ENCODE data around the gene MGAT3. TPM values are rescaled to one million over a fixed set of nuclear protein-coding genes. Genes with fewer than 3 reads are reported as not detected.

The MGAT3 gene
- total RNA-seq, 1 experiment from 2014 or later, result 5.0 TPM

DNA sequence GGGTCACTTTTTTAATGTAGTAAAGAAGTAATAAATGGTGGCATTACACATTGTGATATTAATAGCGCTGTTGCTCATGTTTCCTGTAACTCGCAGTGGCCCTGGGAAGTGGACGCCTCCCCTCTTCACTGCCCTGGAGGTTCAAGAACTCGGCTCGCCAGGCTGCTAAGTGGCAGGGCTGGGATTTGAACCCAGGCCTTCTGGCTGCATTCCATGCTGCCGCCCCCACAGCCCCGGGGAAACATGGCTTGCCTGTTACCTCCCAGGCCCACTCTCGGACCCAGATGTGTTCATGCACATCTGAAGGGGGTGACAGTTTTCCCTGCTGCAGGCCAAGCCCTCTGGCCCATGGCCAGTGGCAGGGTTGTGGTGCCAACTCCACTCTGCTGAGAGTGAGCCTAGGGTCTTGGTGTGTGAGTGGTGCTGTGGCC, 25.0 kb upstream of the MGAT3 start:
- peaks cover 29 to 51% of the 10 kb centered on the region in 2 experiments for H3K4me1 Mint-ChIP-seq
- Histone ChIP-seq H3K79me2 (ENCODE audit: insufficient read depth, low read length) (no peaks in the 10 kb centered on the region), H3K23me2 (ENCODE audit: insufficient read length, low read depth, low read length, poor library complexity, severe bottlenecking) (no peaks in the 10 kb centered on the region), H2BK12ac (ENCODE audit: insufficient read length, low read depth, low read length) (no peak overlapping the region), H3K9me3 (ENCODE audit: control insufficient read depth, low read depth, low read length) (no peaks in the 10 kb centered on the region), H3K27ac (ENCODE audit: insufficient read length, low read depth, low read length) (no peak overlapping the region), H3K23ac (ENCODE audit: insufficient read length, low read depth, low read length) (no peak overlapping the region), H3K18ac (ENCODE audit: insufficient read length, low read depth, low read length) (no peak overlapping the region), H2BK15ac (ENCODE audit: low read depth, low read length) (no peak overlapping the region), H2BK5ac (ENCODE audit: insufficient read length, low read length) (no peak overlapping the region), H2AK5ac (ENCODE audit: insufficient read length, low read length) (no peak overlapping the region), H3T11ph (ENCODE audit: low read length) (no peak overlapping the region), H4K8ac (replicated peaks; ENCODE audit: insufficient read length, low read depth, low read length) (no peak overlapping the region), H3K27me3 (ENCODE audit: insufficient read depth, low read length) (no peaks in the 10 kb centered on the region), H4K91ac (ENCODE audit: insufficient read length, low read depth, low read length) (no peak overlapping the region), H4K5ac (ENCODE audit: insufficient read length, low read depth, low read length) (no peak overlapping the region), H3K56ac (ENCODE audit: insufficient read length, low read depth, low read length) (no peak overlapping the region), H4K20me1 (ENCODE audit: control insufficient read depth, insufficient read depth, insufficient read length) (no peaks in the 10 kb centered on the region), H3K79me1 (ENCODE audit: insufficient read depth, low read depth, low read length, poor library complexity, severe bottlenecking) (no peaks in the 10 kb centered on the region), H3K14ac (ENCODE audit: insufficient read depth, low read length) (no peak overlapping the region), H3K4me1 (ENCODE audit: insufficient read depth, low read length) (peaks cover 8% of the 10 kb centered on the region; the same call in 1 of the 2 replicates), H2BK120ac (ENCODE audit: low read depth, low read length, poor library complexity, severe bottlenecking) (no peak overlapping the region), H3K9ac (ENCODE audit: extremely low read depth, insufficient read length, low read length) (no peak overlapping the region), H2AFZ (ENCODE audit: low read length) (no peak overlapping the region), H3K4ac (ENCODE audit: low read depth, low read length) (no peak overlapping the region), H3K4me2 (ENCODE audit: insufficient read depth, insufficient read length, low read length) (no peak overlapping the region), H2BK20ac (ENCODE audit: low read depth, low read length, poor library complexity, severe bottlenecking) (no peak overlapping the region)
- no CpG with 5 or more reads among the region's 8 CpGs for WGBS (ENCODE audit: extremely low coverage, insufficient read length, low lambda C conversion rate)
- H3K27ac Mint-ChIP-seq, result peak overlapping the region in 1 of 3 experiments; percentile 65; a peak in 1 of 7 replicates
- H3K27me3 Mint-ChIP-seq (ENCODE audit: low read depth), result no peaks in the 10 kb centered on the region
- no peaks in the 10 kb centered on the region for H3K9me3 Mint-ChIP-seq
- TF ChIP-seq, protein P1, sequence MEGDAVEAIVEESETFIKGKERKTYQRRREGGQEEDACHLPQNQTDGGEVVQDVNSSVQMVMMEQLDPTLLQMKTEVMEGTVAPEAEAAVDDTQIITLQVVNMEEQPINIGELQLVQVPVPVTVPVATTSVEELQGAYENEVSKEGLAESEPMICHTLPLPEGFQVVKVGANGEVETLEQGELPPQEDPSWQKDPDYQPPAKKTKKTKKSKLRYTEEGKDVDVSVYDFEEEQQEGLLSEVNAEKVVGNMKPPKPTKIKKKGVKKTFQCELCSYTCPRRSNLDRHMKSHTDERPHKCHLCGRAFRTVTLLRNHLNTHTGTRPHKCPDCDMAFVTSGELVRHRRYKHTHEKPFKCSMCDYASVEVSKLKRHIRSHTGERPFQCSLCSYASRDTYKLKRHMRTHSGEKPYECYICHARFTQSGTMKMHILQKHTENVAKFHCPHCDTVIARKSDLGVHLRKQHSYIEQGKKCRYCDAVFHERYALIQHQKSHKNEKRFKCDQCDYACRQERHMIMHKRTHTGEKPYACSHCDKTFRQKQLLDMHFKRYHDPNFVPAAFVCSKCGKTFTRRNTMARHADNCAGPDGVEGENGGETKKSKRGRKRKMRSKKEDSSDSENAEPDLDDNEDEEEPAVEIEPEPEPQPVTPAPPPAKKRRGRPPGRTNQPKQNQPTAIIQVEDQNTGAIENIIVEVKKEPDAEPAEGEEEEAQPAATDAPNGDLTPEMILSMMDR (conservative IDR thresholded peaks at IDR 0.05), result no peak
- no peak for DNase-seq
- H3K36me3 Mint-ChIP-seq (ENCODE audit: insufficient read depth in 1 of 3, low read depth in 3 of 3), result peaks cover 3 to 30% (median 30%) of the 10 kb centered on the region in 3 experiments; a peak in 6 of 7 replicates
- H3K4me3 Mint-ChIP-seq, result no peak overlapping the region

Data from H9 (cell line).